GM18868 (cell line): Measurements from ENCODE around the gene PCSK1N.
"Not testable (repeated sequence)": the region's sequence is repeated elsewhere in the genome, so short reads cannot be mapped to it uniquely, and the experiment has no call there.

Experiments used
- ATAC-seq: cut with Tn5 transposase; IDR thresholded peaks from one replicate; pipeline ENCODE4 v1.9.1; 2021; ENCODE audit warnings: mild to moderate bottlenecking, moderate library complexity; ENCODE audit not compliant: unreplicated experiment

The PCSK1N gene

DNA sequence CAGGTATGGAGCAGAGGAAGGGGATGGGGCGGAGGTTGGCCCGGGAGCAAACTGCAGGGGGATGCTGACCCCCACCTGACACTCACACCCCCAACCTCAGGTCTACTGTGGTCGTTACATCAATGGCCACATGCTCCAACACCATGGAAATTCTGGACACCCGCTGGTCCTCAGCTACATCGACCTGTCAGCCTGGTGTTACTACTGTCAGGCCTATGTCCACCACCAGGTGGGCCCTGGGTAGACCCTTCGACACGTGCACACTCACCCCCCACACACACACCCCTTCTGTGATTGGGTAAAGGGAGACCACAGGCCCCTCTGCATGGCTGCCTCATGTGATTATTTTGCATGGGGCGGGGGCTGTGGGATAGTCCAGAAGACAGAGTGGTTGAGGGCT is 11.3 kb downstream of the PCSK1N start:
- ATAC-seq, result no peak

- no peak for ATAC-seq
Observed at GRCh38 chrX:48823053-48823452, 12.4 kb downstream of the PCSK1N start.

DNA sequence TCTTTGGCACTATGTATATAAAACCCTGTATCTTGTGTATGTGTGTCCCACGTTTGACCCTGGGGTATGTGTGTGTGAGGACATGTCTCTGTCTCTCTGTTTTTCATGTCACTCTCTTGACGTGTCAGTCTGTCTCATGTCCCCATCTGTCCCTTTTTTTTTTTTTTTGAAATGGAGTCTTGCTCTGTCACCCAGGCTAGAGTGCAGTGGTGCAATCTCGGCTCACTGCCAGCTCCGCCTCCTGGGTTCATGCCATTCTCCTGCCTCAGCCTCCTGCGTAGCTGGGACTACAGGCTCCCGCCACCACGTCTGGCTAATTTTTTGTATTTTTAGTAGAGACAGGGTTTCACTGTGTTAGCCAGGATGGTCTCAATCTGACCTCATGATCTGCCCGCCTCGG is 16.0 kb downstream of the PCSK1N start:
- not testable (repeated sequence) for ATAC-seq

- no peak for ATAC-seq
Observed at GRCh38 chrX:48818866-48819265, 16.5 kb downstream of the PCSK1N start.

- no peak for ATAC-seq
Observed at GRCh38 chrX:48818098-48818497, 17.3 kb downstream of the PCSK1N start.

DNA sequence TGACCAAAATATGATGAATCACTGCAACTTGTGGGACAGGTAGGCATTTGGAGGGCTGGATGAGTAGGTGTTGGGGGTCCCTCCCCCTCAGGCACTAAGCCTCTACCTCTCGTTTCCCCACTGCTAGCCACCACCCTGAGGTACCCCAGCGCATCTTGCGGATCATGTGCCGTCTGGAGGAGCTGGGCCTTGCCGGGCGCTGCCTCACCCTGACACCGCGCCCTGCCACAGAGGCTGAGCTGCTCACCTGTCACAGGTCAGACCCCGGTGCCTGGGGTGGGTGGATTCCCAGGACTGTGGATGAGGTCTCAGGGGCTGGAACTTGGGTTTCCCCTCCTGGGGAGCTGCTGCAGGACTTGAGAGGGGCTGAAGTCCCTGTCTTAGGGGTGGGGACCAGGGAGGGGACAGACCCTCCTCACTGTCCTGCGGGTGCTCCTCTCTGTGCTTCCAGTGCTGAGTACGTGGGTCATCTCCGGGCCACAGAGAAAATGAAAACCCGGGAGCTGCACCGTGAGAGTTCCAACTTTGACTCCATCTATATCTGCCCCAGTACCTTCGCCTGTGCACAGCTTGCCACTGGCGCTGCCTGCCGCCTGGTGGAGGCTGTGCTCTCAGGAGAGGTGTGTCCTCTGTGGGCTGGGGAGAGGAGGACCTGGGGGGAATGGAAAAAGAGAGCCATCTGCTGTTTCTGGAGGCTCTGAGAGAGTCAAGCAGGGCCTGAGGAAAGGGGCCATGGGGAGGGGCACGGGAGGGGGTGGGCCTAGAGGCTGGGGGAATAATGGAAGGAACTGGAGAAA is 19.2 kb downstream of the PCSK1N start:
- ATAC-seq, result no peak

GRCh38 chrX:48815266-48815665 is 20.1 kb downstream of the PCSK1N start:
- no peak for ATAC-seq

DNA sequence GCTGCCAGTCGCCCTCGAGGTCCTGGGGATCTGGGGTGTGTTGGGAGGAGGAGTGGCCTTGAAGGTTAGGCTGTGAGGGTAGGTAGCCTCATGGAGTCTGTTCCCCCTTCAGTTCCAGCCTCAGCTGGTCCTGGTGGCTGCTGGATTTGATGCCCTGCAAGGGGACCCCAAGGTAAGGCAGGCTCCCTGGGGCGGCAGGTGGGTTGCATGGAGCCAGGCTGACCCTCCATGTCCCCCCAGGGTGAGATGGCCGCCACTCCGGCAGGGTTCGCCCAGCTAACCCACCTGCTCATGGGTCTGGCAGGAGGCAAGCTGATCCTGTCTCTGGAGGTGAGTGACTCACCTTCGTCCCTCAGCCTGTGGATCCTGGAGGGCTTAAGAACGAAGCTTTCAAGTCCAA is 20.7 kb downstream of the PCSK1N start:
- no peak for ATAC-seq

DNA sequence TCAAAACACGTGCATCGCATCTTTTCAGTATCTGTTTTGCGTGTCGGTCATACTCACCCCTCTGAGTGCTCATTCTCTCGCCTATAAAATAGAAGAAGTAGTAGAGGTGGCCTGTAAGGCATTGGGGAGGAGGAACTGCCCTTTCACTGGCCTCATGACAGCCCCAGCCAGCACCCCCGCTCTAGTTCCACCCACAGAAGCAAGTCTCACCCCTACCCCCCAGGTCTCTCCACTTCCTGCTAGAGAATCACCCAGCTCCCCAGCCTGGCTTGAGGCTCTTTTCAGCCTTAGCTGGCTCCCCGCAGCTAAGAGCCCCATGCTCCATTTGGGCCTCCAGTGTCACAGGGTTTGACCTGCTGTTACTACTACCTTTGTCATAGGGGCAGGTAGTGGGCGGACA is 21.8 kb downstream of the PCSK1N start:
- no peak for ATAC-seq

DNA sequence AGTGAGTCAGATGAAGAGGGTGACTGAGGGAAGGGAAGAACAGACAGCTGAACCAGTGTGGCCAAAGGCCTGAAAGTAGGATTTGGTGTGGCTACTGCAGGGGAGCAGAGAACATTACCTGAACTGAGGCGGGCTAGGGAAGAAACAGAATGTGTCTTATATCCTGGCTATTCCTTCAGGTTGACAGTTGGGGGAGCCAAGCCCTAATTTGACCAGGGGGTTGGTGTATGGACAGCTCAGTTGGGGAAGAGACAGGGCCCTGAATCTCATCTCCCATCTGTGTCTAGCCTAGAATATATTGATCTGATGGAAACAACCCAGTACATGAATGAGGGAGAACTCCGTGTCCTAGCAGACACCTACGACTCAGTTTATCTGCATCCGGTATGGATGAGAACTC is 29.3 kb downstream of the PCSK1N start:
- no peak for ATAC-seq

GRCh38 chrX:48802905-48803200 is 32.6 kb downstream of the PCSK1N start:
- no peak for ATAC-seq

- peak; percentile 44 for ATAC-seq
Observed at GRCh38 chrX:48802089-48802904, 33.1 kb downstream of the PCSK1N start.

GRCh38 chrX:48801280-48802088 is 33.9 kb downstream of the PCSK1N start, which contains the start of gene HDAC6:
Gene HDAC6 (plus strand): TSS chrX:48802067. CDS start chrX:48802693, 626 bp downstream.
- peak; percentile 86 for ATAC-seq

- ATAC-seq, result no peak
Observed at GRCh38 chrX:48800574-48801279, 34.7 kb downstream of the PCSK1N start.

DNA sequence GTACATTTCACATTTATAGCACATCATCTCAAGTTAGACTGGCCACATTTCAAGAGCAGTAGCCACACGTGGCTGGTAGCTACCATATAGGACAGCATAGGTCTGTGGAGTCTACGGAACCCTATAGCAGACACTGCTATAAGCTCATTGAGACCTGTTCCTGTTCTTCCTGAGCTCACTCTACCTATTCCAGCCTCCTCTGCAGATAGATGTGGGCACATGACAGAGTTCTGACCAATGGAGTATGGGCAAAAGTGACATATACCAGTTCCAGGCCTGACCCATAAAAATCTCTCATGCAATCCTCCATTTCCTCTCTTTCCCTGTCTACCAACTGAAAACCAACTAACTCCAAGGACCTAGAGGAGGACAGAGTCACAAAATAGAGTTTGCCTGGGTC is 37.1 kb downstream of the PCSK1N start:
- no peak for ATAC-seq

DNA sequence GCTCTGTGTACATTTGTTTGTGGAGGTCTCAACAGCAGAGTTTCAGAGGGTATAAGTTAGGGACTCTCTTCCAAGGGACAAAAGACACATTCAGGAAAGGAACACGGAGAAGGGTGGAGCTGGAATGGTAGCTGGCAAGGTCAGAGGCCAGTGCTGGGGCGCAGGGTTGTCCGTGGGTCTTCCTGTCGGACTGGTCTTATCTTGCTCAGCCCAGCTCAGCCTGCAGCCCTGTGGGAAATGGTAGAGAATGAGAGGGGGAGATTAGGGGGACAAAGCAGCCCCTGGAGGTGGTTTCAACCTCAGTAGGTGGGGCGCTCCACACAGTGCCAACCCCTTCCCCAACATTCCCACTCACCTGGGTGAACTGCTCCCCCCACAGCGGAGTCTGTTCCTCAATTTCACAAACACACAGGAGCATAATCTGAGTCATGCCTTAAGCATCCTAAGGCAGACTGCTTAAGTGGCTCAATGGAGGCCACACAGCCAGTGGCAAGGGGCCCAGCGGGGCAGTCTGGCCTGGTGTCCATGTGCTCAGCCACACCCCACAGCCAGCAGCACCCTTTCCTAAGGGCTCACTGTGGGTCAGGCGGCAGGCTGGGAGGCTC is 40.4 kb downstream of the PCSK1N start:
- ATAC-seq, result no peak

DNA sequence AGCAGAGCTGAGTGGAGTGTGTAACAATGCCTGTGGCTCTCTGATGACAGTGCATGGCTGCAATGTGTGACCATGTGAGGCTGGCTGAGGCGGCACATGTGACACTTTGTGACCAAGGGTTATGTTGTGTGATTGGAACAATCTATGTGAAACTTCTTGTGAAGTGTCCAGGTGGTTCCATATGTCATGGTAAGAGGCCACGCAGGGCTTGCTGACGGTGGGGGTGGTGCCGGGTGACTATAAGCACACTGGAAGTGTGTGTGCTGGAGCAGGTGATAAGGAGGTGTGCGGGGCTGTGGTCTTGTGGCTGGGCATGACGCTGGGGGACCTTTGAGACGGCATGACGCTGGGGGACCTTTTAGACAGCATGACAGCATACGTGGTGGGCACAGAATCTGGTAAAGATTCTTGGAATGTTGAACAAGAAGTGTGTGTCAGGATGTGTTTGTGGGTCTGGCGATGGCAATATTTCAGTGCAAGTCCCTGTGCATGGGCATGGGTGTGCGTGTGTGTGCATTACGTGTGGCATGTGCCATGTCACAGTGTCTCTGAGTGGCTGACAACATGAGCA is 41.0 kb downstream of the PCSK1N start:
- ATAC-seq, result no peak

- no peak for ATAC-seq
Observed at GRCh38 chrX:48793935-48794334, 41.5 kb downstream of the PCSK1N start.

DNA sequence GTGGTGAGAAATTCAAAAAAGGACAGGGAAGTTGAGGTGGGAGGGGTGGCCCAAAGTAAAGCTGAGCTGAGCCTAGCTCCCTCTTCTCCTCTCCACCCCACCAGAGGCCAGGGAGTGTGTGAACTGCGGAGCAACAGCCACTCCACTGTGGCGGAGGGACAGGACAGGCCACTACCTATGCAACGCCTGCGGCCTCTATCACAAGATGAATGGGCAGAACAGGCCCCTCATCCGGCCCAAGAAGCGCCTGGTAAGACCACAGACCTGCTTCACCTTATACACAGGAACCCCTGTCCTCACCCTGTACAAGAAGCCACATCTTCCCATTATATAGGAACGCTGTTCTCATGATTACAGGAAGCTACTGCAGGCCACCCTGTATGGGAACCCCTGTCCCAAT is 43.2 kb downstream of the PCSK1N start:
- ATAC-seq, result no peak
